ENCODE measurements around the gene MALRD1.

MALRD1 gene

GRCh38 chr10:19385846-19386450, 337.3 kb downstream of the MALRD1 start:
- no peak for DNase-seq (ENCODE audit: low read depth)

GRCh38 chr10:19408924-19409323, 360.3 kb downstream of the MALRD1 start:
- DNase-seq (ENCODE audit: low read depth): no peak

- DNase-seq (ENCODE audit: low read depth): no peak
Measured at GRCh38 chr10:19411119-19411518, 362.5 kb downstream of the MALRD1 start.

DNA sequence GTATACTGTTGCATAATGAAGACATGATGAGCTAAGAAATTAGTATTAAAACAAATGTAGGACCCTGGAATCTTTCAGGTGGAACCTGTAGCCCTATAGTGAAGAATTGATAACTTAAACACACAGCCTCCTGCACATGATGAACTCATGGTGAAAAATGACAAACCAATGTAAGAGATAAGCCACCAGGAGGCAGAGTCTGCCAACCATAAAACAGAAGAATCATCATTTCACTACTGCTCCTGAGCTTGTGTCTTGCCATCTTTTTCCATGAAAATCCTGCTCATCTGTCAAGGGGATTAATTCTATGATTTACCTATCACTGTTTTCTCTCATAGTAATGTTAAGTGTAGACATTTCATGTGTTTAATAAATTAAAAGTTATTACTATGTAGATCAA, 363.9 kb downstream of the MALRD1 start:
- peak; percentile 18 for DNase-seq (ENCODE audit: low read depth)

- DNase-seq (ENCODE audit: low read depth): no peak
Measured at GRCh38 chr10:19416164-19416563, 367.6 kb downstream of the MALRD1 start.

DNA sequence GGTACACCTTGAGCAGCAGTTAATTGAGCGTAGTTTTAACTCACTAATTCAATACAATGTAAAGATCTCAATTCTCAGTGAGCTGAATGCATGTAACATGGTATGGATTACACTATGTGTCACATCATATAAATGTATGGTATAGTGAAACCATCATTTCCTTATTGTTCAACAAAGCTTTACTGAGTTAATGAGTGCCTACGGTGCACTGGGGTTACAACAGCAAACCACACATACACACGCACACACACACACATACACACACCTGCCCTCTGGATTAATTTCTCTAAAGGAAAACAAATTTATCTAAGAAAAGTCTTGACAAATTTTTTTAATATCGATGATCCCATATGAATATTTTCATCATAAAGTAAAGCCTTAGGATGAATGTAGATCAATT, 369.1 kb downstream of the MALRD1 start:
- DNase-seq (ENCODE audit: low read depth): no peak

- no peak for DNase-seq (ENCODE audit: low read depth)
Measured at GRCh38 chr10:19421674-19422073, 373.1 kb downstream of the MALRD1 start.

GRCh38 chr10:19426034-19426433, 377.4 kb downstream of the MALRD1 start:
- no peak for DNase-seq (ENCODE audit: low read depth)

GRCh38 chr10:19431622-19432351, 383.2 kb downstream of the MALRD1 start:
- DNase-seq (ENCODE audit: low read depth): no peak

- no peak for DNase-seq (ENCODE audit: low read depth)
Measured at GRCh38 chr10:19449860-19450259, 401.3 kb downstream of the MALRD1 start.

DNA sequence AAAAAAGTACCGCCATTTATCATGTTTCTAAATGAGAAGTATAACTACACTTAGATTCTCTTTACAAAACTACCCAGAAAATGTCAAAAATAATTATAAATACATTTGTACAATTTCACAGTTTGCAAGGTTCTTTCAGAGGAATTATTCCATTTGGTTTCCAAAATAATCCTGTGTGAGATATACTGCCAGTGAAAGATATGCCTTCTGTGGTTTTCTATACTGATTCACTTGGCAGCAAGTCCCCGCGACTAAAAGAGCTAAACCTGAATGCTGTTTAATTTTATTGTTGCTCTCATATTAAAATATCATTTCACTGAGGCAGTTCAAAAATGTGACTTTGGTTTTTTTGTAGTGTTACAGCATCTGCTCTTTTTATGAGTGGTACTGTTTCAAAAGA, 402.8 kb downstream of the MALRD1 start:
- no peak for DNase-seq (ENCODE audit: low read depth)

DNA sequence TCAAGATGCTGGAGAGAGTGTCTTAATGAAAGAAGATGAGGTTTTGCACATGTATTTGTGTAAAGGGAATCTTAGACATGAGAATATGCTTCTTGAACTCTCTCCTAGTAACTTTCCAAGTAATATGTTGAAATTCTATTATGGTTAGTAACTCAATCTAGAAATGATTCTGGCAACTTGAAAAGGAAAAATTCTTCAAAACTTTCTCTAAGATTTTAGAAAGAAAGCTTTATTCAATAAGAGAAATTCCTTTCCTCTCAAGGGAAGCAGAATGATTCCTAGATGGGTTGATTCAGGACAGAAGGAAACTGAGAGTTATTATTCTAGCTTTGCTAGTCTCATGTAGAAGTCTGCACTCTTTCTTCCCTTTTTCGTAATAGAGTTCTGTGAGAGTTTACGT, 403.3 kb downstream of the MALRD1 start:
- DNase-seq (ENCODE audit: low read depth): no peak

DNA sequence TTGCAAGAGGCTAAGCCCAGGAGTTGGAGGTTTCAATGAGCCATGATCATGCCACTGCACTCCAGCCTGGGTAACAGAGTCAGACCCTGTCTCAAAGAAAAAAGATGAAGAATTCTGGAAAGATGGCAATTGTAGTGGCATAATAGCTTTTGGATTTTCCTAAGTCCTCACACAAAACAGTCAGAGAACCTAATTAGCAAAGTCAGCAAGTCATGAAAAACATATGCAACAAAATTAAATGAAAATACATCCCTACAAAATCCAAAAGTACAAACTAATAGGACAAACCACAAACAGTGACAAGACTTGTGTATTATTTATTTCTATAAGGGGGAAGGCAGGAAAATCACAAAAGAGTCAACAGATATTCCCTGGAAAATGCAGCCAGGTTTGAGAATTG, 405.4 kb downstream of the MALRD1 start:
- no peak for DNase-seq (ENCODE audit: low read depth)

DNA sequence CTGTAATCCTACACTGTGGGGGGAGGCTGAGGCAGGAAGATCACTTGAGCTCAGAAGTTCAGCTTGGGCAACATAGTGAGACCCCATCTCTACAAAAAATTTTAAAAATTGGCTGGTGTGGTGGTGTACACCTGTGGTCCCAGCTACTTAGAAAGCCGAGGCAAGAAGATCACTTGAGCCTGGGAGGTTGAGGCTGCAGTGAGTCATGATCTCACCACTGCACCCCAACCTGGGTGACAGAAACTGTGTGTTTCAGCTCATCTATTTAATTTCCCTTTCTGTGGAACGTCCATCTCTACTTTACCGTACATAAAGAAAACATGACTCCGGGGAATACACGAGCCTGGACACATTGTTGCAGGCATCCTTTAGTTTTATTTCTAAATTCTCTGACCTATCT, 413.0 kb downstream of the MALRD1 start:
- no peak for DNase-seq (ENCODE audit: low read depth)

DNA sequence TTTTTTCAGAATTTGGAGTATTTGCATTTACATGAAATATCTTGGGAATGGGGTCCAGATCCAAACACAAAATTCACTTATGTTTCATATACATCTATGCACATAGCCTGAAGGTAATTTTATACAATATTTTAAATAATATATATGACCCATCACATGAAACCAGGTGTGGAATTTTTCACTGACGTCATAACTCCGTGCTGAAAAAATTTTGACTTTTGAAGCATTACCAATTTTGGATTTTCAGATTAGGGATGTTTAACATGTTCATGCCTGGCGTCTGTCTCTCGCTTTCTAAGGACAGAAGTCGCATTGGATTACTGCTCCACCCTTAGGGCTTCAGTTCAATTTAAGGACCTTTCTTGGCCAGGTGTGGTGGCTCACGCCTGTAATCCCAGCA, 418.1 kb downstream of the MALRD1 start:
- no peak for DNase-seq (ENCODE audit: low read depth)

GRCh38 chr10:19468413-19468812, 419.8 kb downstream of the MALRD1 start:
- DNase-seq (ENCODE audit: low read depth): no peak

GRCh38 chr10:19469521-19469920, 420.9 kb downstream of the MALRD1 start:
- DNase-seq (ENCODE audit: low read depth): no peak

GRCh38 chr10:19479854-19480253, 431.3 kb downstream of the MALRD1 start:
- no peak for DNase-seq (ENCODE audit: low read depth)

- no peak for DNase-seq (ENCODE audit: low read depth)
Measured at GRCh38 chr10:19480353-19480752, 431.8 kb downstream of the MALRD1 start.

DNA sequence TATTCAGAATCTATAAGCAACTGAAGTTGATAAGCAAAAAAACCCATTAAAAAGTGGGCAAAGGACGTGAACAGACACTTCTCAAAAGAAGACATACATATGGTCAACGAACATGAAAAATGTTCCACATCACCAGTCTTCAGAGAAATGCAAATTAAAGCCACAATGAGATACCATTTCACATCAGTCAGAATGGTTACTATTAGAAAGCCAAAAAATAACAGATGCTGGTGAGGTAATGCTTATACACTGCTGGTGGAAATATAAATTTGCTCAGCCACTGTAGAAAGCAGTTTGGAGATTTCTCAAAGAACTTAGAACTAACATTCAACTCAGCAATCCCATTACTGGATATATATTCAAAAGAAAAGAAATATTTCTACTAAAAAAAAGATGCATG, 434.8 kb downstream of the MALRD1 start:
- DNase-seq (ENCODE audit: low read depth): no peak

GRCh38 chr10:19488592-19489280, 440.1 kb downstream of the MALRD1 start:
- peak; percentile 8 for DNase-seq (ENCODE audit: low read depth)

DNA sequence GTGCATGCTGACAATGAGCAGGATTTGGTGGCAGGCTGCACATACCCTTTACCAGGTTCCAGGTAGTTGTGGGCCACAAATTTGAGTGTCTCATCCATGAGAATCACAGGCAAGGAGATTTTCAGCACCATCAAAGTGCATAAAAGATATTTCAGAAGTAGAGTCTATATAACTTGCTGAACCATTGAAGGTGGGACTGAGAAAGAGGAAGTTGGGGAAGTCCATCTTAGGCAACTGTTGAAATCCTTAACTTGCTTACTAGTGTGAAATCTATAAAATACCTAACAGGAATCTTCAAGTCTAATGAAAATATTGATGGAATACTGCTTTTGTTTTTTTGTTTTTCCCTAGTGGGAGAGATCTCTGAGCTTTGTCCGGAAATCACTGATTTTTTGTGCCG, 442.6 kb downstream of the MALRD1 start:
- no peak for DNase-seq (ENCODE audit: low read depth)

- DNase-seq (ENCODE audit: low read depth): no peak
Measured at GRCh38 chr10:19493917-19494316, 445.3 kb downstream of the MALRD1 start.

All from fibroblast of the conjunctiva (primary cell).